ENCODE measurements around the gene RAB3GAP1.

The RAB3GAP1 gene

GRCh38 chr2:135009339-135009738 lies 42.8 kb upstream of the RAB3GAP1 start (continued):
- TF ChIP-seq PRDM2 (tag by site-specific recombination; IDR thresholded peaks at IDR 0.05; ENCODE audit: borderline replicate concordance) (no peak), ZNF19 (tag by site-specific recombination; IDR thresholded peaks at IDR 0.05; ENCODE audit: low read depth) (no peak)

GRCh38 chr2:135010200-135010942 lies 41.7 kb upstream of the RAB3GAP1 start:
- Histone ChIP-seq H3K27ac (ENCODE audit: extremely low read depth, low read depth, low read length) (no peak overlapping the region), H3K9me3 (ENCODE audit: control insufficient read depth, insufficient read depth, low read depth, low read length) (no peaks in the 10 kb centered on the region), H3K36me3 (ENCODE audit: control insufficient read depth in 2 of 2, insufficient read depth in 1 of 2, low read length in 2 of 2) (no peaks in the 10 kb centered on the region), H3K4me3 (ENCODE audit: low read depth, low read length) (no peak overlapping the region), H3K4me1 (ENCODE audit: control insufficient read depth, insufficient read depth, low read length) (no peaks in the 10 kb centered on the region)
- ChIA-PET POLR2A (no interaction called here), CTCF (interaction anchor here (0.7 to 2.9 kb wide), 5 partner anchors 9 to 699 kb away, joined by 3 to 11 read pairs (median 3); no protein-coding TSS in a partner anchor)
- TF ChIP-seq ZNF76 (tag by site-specific recombination; IDR thresholded peaks at IDR 0.05; ENCODE audit: borderline replicate concordance, low read depth) (no peak), ZNF830 (tag by site-specific recombination; IDR thresholded peaks at IDR 0.05; ENCODE audit: low read depth) (no peak), ZNF692 (tag by site-specific recombination; IDR thresholded peaks at IDR 0.05) (no peak), KLF8 (tag by site-specific recombination; IDR thresholded peaks at IDR 0.05) (no peak), ZNF138 (tag by site-specific recombination; IDR thresholded peaks at IDR 0.05; ENCODE audit: borderline replicate concordance) (no peak), ZNF175 (tag by site-specific recombination; IDR thresholded peaks at IDR 0.05) (no peak)

GRCh38 chr2:135011633-135012032 lies 40.5 kb upstream of the RAB3GAP1 start:
- Histone ChIP-seq H3K4me3 (ENCODE audit: low read depth, low read length) (no peak overlapping the region), H3K27ac (ENCODE audit: extremely low read depth, low read depth, low read length) (no peak overlapping the region), H3K36me3 (ENCODE audit: control insufficient read depth in 2 of 2, insufficient read depth in 1 of 2, low read length in 2 of 2) (no peaks in the 10 kb centered on the region), H3K4me1 (ENCODE audit: control insufficient read depth, insufficient read depth, low read length) (no peaks in the 10 kb centered on the region), H3K9me3 (ENCODE audit: control insufficient read depth, insufficient read depth, low read depth, low read length) (no peaks in the 10 kb centered on the region)
- CTCF ChIA-PET, result interaction anchor here (0.5 kb wide), 1 partner anchor 155 kb away, joined by 3 read pairs; no protein-coding TSS in a partner anchor
- POLR2A ChIA-PET, result no interaction called here
- TF ChIP-seq ZNF433 (tag by site-specific recombination; IDR thresholded peaks at IDR 0.05; ENCODE audit: low read depth), result no peak
- TF ChIP-seq ZBTB1 (tag by site-specific recombination; IDR thresholded peaks at IDR 0.05), result no peak
- TF ChIP-seq CTCF (tag by site-specific recombination; IDR thresholded peaks at IDR 0.05), result no peak
- TF ChIP-seq KLF1 (tag by site-specific recombination; IDR thresholded peaks at IDR 0.05), result no peak
- TF ChIP-seq ZNF398 (tag by site-specific recombination; IDR thresholded peaks at IDR 0.05), result no peak
- no peak for TF ChIP-seq WT1 (tag by site-specific recombination; IDR thresholded peaks at IDR 0.05)
- TF ChIP-seq ZBTB6 (tag by site-specific recombination; IDR thresholded peaks at IDR 0.05), result no peak
- no peak for TF ChIP-seq ZNF221 (tag by site-specific recombination; IDR thresholded peaks at IDR 0.05; ENCODE audit: borderline replicate concordance)
- no peak for TF ChIP-seq ZNF561 (tag by site-specific recombination; IDR thresholded peaks at IDR 0.05; ENCODE audit: borderline replicate concordance)
- no peak for TF ChIP-seq ZNF426 (tag by site-specific recombination; IDR thresholded peaks at IDR 0.05)

All from HEK293 (cell line).